ENCODE measurements around the gene RIN1.

DNA sequence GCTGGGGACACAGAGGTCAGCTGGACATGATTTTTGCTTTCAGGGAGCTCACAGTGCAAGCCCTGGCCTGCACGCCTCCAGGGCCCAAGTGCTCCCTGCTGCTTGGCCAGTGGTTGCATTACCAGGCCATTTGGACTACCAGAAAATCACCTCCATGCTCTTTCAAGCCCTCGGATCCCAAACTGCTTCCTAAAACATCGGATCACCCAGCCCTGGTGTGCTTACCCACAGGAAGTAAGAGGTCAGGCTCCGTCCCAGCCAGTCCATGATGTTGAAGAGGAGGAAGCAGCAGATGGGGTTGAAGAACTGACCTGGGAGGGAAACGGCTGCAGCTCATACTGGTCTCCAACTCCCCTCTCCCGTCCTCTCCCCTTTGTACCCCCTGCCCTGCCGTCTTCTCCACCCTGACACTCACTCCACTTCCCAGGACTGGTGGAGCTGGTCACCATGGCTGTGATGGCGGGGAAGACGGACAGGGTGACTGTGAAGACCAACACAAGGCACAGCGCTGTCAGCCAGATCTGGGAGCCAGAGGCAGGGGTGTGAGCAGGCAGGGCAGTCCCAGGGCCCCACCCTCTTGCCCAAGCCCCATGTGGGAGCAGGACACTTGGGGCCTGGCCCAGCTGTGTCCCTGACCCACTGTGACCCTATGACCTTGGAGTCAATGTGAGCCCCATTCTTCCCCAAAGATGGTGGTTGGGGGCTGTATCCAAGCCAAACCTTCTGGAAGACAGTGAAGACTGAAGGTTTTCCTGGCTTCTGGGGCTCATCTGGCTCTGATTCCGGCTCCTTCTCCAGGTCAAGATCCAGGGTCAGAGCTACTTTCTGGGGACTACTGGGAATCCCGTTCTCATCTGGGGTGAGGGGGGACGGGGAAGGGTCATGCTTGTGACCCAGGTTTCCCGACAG, 29.7 kb upstream of the RIN1 start:
- no peak for TF ChIP-seq POLR2A (IDR thresholded peaks at IDR 0.05; ENCODE audit: low read depth, low read length)
- no peak for TF ChIP-seq POLR2AphosphoS5 (IDR thresholded peaks at IDR 0.05; ENCODE audit: low read depth, low read length)
- TF ChIP-seq SPI1 (IDR thresholded peaks at IDR 0.05; ENCODE audit: low read depth, low read length): no peak
- no peak for TF ChIP-seq TAF1 (IDR thresholded peaks at IDR 0.05; ENCODE audit: low read depth, low read length)
- no peak for TF ChIP-seq POU2F2 (IDR thresholded peaks at IDR 0.05; ENCODE audit: low read depth, low read length)
